Astrocyte (in vitro differentiated cells and primary cell): ENCODE measurements around the gene LFNG. TPM values are rescaled to one million over a fixed set of nuclear protein-coding genes. Genes with fewer than 3 reads are reported as not detected.

ENCODE experiments used
- DNase-seq: peaks from one replicate; pipeline ENCODE4 v3.0.0-alpha.2; 2010; ENCODE audit warnings: low read depth
- FAIRE-seq: peaks from 2 replicates; lab custom pipeline; 2011; peaks lifted over from hg19 to GRCh38; lab: Jason Lieb, UNC
- H2AFZ ChIP-seq: 2 replicates; pipeline ENCODE4 v1.6.0; 2012; ENCODE audit warnings: low read depth, low read length, inconsistent platforms
- H3K27ac ChIP-seq: 2 replicates; pipeline ENCODE4 v1.5.1; 2011; ENCODE audit warnings: low read depth, low read length, inconsistent platforms
- H3K27me3 ChIP-seq: 2 replicates; pipeline ENCODE4 v1.6.0; 2011; ENCODE audit warnings: low read length, inconsistent platforms; ENCODE audit not compliant: insufficient read depth
- H3K36me3 ChIP-seq: 2 replicates; pipeline ENCODE4 v1.5.1; 2011; ENCODE audit warnings: low read length, inconsistent platforms; ENCODE audit not compliant: insufficient read depth
- H3K4me1 ChIP-seq: 2 replicates; pipeline ENCODE4 v1.5.1; 2011; ENCODE audit warnings: low read length, inconsistent platforms; ENCODE audit not compliant: insufficient read depth
- H3K4me2 ChIP-seq: 2 replicates; pipeline ENCODE4 v1.6.0; 2012; ENCODE audit warnings: low read length, inconsistent platforms
- H3K4me3 ChIP-seq: 2 replicates; pipeline ENCODE4 v1.5.1; 2011; ENCODE audit warnings: low read depth, mild to moderate bottlenecking, low read length, inconsistent platforms; ENCODE audit not compliant: insufficient read depth
- H3K79me2 ChIP-seq: 2 replicates; pipeline ENCODE4 v1.6.0; 2012; ENCODE audit warnings: mild to moderate bottlenecking, low read length, inconsistent platforms; ENCODE audit not compliant: insufficient read depth
- H3K9ac ChIP-seq: 2 replicates; pipeline ENCODE4 v1.6.0; 2012; ENCODE audit warnings: mild to moderate bottlenecking, low read length, inconsistent platforms
- H3K9me3 ChIP-seq: 2 replicates; pipeline ENCODE4 v1.5.1; 2012; ENCODE audit warnings: low read depth, mild to moderate bottlenecking, low read length, inconsistent platforms; ENCODE audit not compliant: insufficient read depth
- H4K20me1 ChIP-seq: 2 replicates; pipeline ENCODE4 v1.6.0; 2012; ENCODE audit warnings: low read length, inconsistent platforms; ENCODE audit not compliant: insufficient read depth
- H3K27ac Mint-ChIP-seq: one replicate; pipeline ENCODE4 v1.8.0; 2021; ENCODE audit warnings: mild to moderate bottlenecking, mixed read lengths; ENCODE audit not compliant: unreplicated experiment
- H3K27me3 Mint-ChIP-seq: one replicate; pipeline ENCODE4 v1.8.0; 2021; ENCODE audit warnings: low read depth, mixed read lengths; ENCODE audit not compliant: unreplicated experiment
- H3K36me3 Mint-ChIP-seq: one replicate; pipeline ENCODE4 v1.8.0; 2021; ENCODE audit warnings: low read depth, mixed read lengths; ENCODE audit not compliant: unreplicated experiment
- H3K4me1 Mint-ChIP-seq: one replicate; pipeline ENCODE4 v1.8.0; 2021; ENCODE audit warnings: low read depth, mixed read lengths; ENCODE audit not compliant: unreplicated experiment
- H3K4me3 Mint-ChIP-seq: one replicate; pipeline ENCODE4 v1.8.0; 2021; ENCODE audit warnings: mild to moderate bottlenecking, moderate library complexity, mixed read lengths; ENCODE audit not compliant: unreplicated experiment
- H3K9me3 Mint-ChIP-seq: one replicate; pipeline ENCODE4 v1.8.0; 2021; ENCODE audit warnings: mild to moderate bottlenecking, mixed read lengths; ENCODE audit not compliant: unreplicated experiment
- CTCF ChIP-seq: IDR thresholded peaks from 2 replicates; pipeline ENCODE4 v1.5.1; 2011; ENCODE audit warnings: low read depth, mild to moderate bottlenecking, inconsistent platforms, low read length, moderate library complexity; ENCODE audit not compliant: insufficient read depth
- EZH2 ChIP-seq: IDR thresholded peaks from 2 replicates; pipeline ENCODE4 v1.6.1; 2012; ENCODE audit warnings: mild to moderate bottlenecking, low read length, inconsistent platforms; ENCODE audit not compliant: insufficient read depth
- total RNA-seq: library from RNA; stranded (reverse); gene quantifications from 2 replicates; pipeline ENCODE4 v1.2.1, GENCODE V29; 2021

The LFNG gene
- total RNA-seq, 1 donor from 2014 or later, result 58.6 TPM

GRCh38 chr7:2478399-2478785, 41.2 kb upstream of the LFNG start:
- Mint-ChIP-seq H3K4me1 (peaks cover 1% of the 10 kb centered on the region), H3K36me3 (peaks cover 4% of the 10 kb centered on the region), H3K27me3 (peaks cover 13% of the 10 kb centered on the region), H3K27ac (no peak overlapping the region), H3K9me3 (peaks cover 4% of the 10 kb centered on the region), H3K4me3 (no peak overlapping the region)
- Histone ChIP-seq H3K36me3 (no peaks in the 10 kb centered on the region), H3K27me3 (no peaks in the 10 kb centered on the region), H2AFZ (no peak overlapping the region), H3K4me3 (no peak overlapping the region), H3K27ac (no peak overlapping the region), H3K4me2 (no peak overlapping the region), H3K9me3 (no peaks in the 10 kb centered on the region), H3K4me1 (peaks cover 18% of the 10 kb centered on the region), H3K9ac (no peak overlapping the region), H4K20me1 (no peaks in the 10 kb centered on the region), H3K79me2 (no peaks in the 10 kb centered on the region)
- no peak for TF ChIP-seq CTCF
- TF ChIP-seq EZH2, result no peak
- DNase-seq (peak; percentile 48), FAIRE-seq (no peak)

- FAIRE-seq (no peak), DNase-seq (no peak)
- Mint-ChIP-seq H3K4me1 (peaks cover 1% of the 10 kb centered on the region), H3K9me3 (peaks cover 4% of the 10 kb centered on the region), H3K27ac (no peak overlapping the region), H3K4me3 (no peak overlapping the region), H3K27me3 (peaks cover 11% of the 10 kb centered on the region), H3K36me3 (peaks cover 4% of the 10 kb centered on the region)
- Histone ChIP-seq H4K20me1 (no peaks in the 10 kb centered on the region), H3K9me3 (no peaks in the 10 kb centered on the region), H3K9ac (no peak overlapping the region), H3K27me3 (no peaks in the 10 kb centered on the region), H3K4me1 (peaks cover 18% of the 10 kb centered on the region), H3K27ac (no peak overlapping the region), H3K4me3 (no peak overlapping the region), H2AFZ (no peak overlapping the region), H3K36me3 (no peaks in the 10 kb centered on the region), H3K4me2 (no peak overlapping the region), H3K79me2 (no peaks in the 10 kb centered on the region)
- TF ChIP-seq CTCF, result no peak
- no peak for TF ChIP-seq EZH2
Observed at GRCh38 chr7:2478800-2479199, 40.8 kb upstream of the LFNG start.

- Histone ChIP-seq H4K20me1 (no peaks in the 10 kb centered on the region), H3K9me3 (no peaks in the 10 kb centered on the region), H3K79me2 (no peaks in the 10 kb centered on the region), H3K27me3 (no peaks in the 10 kb centered on the region), H3K4me1 (peaks cover 18% of the 10 kb centered on the region), H3K4me2 (no peak overlapping the region), H3K27ac (no peak overlapping the region), H3K9ac (no peak overlapping the region), H2AFZ (no peak overlapping the region), H3K36me3 (no peaks in the 10 kb centered on the region), H3K4me3 (no peak overlapping the region)
- FAIRE-seq (no peak), DNase-seq (no peak)
- Mint-ChIP-seq H3K27me3 (peaks cover 11% of the 10 kb centered on the region), H3K27ac (no peak overlapping the region), H3K36me3 (peaks cover 4% of the 10 kb centered on the region), H3K9me3 (peaks cover 4% of the 10 kb centered on the region), H3K4me3 (no peak overlapping the region), H3K4me1 (peaks cover 1% of the 10 kb centered on the region)
- TF ChIP-seq CTCF (no peak), EZH2 (no peak)
Observed at GRCh38 chr7:2479276-2480069, 40.1 kb upstream of the LFNG start.
